ENCODE results near the gene SPG7. TPM values are rescaled to one million over a fixed set of nuclear protein-coding genes. Genes with fewer than 3 reads are reported as not detected.
A peak's percentile ranks its signal among the peaks of the same experiment; 100 is the strongest.

The SPG7 gene
- total RNA-seq, 1 experiment from 2014 or later = 161 TPM

- H3K36me3 ChIP-seq = peaks cover 58% of the 10 kb centered on the region
- no peaks in the 10 kb centered on the region for H3K27me3 ChIP-seq
- peak overlapping the region; percentile 100 for H3K27ac ChIP-seq
- H3K4me3 ChIP-seq = no peak overlapping the region
- no peaks in the 10 kb centered on the region for H3K9me3 ChIP-seq (replicated peaks)
- DNase-seq = no peak
- peaks cover 36% of the 10 kb centered on the region for H3K4me1 ChIP-seq
Measured at GRCh38 chr16:89541792-89542191, 33.6 kb downstream of the SPG7 start.

GRCh38 chr16:89544113-89544512 lies 35.9 kb downstream of the SPG7 start:
- Histone ChIP-seq H3K4me1 (peaks cover 36% of the 10 kb centered on the region), H3K27ac (peak overlapping the region; percentile 100), H3K36me3 (peaks cover 58% of the 10 kb centered on the region), H3K27me3 (no peaks in the 10 kb centered on the region), H3K4me3 (no peak overlapping the region), H3K9me3 (replicated peaks) (no peaks in the 10 kb centered on the region)
- DNase-seq = no peak

GRCh38 chr16:89544713-89545043 lies 36.5 kb downstream of the SPG7 start:
- H3K36me3 ChIP-seq = peaks cover 58% of the 10 kb centered on the region
- peak overlapping the region; percentile 100 for H3K27ac ChIP-seq

DNA sequence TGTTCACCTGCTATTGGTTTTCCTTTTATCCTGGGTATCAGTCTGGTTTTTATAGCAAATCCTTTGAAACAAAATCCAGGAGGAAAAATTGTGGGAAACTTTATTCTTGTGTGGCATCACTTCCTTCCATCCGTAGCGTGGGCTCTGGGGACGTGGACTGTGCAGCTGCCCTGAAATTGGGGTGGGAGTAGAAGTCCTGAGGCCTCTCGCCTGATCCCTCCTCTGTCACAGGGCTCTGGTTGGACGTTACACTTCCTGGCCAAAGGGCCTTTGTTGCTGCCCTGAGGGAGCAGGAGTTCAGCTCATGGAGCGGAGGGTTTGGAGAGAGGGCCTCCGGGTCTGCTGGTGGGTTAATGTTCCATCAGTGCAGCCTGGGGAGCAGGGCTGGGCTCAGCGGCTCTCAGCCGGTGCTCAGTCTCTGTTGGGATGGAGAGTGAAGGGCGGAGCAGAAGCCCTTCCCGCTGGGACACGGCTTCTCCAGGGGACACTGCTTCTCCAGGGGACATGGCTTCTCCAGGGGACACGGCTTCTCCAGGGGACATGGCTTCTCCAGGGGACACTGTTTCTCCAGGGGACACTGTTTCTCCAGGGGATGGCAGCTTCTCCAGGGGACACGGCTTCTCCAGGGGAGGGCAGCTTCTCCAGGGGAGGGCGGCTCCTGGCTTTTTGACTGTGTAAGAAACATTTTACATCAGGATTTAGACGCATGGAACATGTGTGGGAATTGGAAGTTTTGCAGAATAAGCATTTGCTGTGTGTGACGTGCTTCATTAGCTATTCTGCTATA lies 37.0 kb downstream of the SPG7 start:
- Histone ChIP-seq H3K4me1 (peaks cover 36% of the 10 kb centered on the region), H3K27me3 (no peaks in the 10 kb centered on the region), H3K36me3 (peaks cover 63% of the 10 kb centered on the region), H3K4me3 (no peak overlapping the region), H3K27ac (peak overlapping the region; percentile 100), H3K9me3 (replicated peaks) (no peaks in the 10 kb centered on the region)
- DNase-seq = peak in 1 of 2 experiments; percentile 59

More at GRCh38 chr16:89544713-89545043, 36.5 kb downstream of the SPG7 start:
- Histone ChIP-seq H3K4me1 (peaks cover 36% of the 10 kb centered on the region), H3K9me3 (replicated peaks) (no peaks in the 10 kb centered on the region), H3K4me3 (no peak overlapping the region), H3K27me3 (no peaks in the 10 kb centered on the region)
- DNase-seq = no peak

DNA sequence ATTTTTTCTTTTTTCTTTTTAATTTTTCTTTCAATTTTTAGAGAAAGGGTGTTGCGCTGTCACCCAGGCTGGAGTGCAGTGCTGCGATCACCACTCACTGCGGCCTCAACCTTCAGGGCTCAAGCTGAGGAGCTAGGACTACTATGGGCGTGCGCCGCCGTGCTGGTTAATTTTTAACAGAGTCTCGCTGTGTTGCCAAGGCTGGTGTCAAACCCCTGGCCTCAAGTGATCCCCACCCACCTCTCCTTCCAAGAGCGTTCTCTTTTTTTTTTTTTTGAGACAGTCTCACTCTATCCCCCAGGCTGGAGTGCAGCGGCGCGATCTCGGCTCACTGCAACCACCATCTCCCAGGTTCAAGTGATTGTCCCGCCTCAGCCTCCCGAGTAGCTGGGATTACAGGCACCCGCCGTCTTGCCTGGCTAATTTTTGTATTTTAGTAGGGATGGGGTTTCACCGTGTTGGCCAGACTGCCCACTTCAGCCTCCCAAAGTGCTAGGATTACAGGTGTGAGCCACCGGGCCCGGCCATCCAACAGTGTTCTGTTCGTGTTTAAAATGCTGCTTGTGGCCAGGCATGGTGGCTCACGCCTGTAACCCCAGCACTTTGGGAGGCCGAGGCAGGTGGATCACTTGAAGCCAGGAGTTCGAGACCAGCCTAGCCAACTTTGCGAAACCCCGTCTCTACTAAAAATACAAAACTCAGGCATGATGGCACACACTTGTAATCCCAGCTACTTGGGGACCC lies 37.8 kb downstream of the SPG7 start:
- H3K27me3 ChIP-seq = no peaks in the 10 kb centered on the region
- DNase-seq = no peak
- peaks cover 70% of the 10 kb centered on the region for H3K36me3 ChIP-seq
- no peaks in the 10 kb centered on the region for H3K9me3 ChIP-seq (replicated peaks)
- peaks cover 36% of the 10 kb centered on the region for H3K4me1 ChIP-seq
- H3K4me3 ChIP-seq = no peak overlapping the region
- no peak overlapping the region; the same call in 1 of the 2 replicates for H3K27ac ChIP-seq

GRCh38 chr16:89546781-89547180 lies 38.6 kb downstream of the SPG7 start:
- DNase-seq = no peak
- Histone ChIP-seq H3K36me3 (peaks cover 73% of the 10 kb centered on the region), H3K27me3 (no peaks in the 10 kb centered on the region), H3K27ac (no peak overlapping the region), H3K4me3 (no peak overlapping the region), H3K9me3 (replicated peaks) (no peaks in the 10 kb centered on the region), H3K4me1 (peaks cover 29% of the 10 kb centered on the region)

DNA sequence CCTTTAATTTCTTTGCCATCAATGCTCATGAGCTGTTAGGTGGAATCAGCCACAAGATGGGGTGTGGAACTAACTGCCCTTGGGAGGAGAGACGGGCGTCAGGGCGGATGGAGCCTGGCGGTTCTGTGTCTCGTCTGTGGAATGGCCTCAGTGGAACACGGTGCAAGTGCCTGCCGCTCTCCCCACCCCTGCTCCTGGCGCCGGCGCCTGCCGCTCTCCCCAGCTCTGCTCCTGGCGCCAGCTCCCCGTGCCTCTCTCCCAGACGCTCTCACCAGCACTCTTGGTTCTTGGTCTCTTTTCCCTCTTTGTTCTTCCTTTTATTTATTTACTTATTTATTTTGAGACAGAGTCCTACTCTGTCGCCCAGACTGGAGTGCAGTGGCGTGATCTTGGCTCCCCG lies 39.1 kb downstream of the SPG7 start:
- Histone ChIP-seq H3K4me1 (peaks cover 24% of the 10 kb centered on the region), H3K36me3 (peaks cover 78% of the 10 kb centered on the region), H3K27ac (no peak overlapping the region), H3K4me3 (no peak overlapping the region), H3K27me3 (no peaks in the 10 kb centered on the region), H3K9me3 (replicated peaks) (no peaks in the 10 kb centered on the region)
- DNase-seq = no peak

GRCh38 chr16:89547860-89548259 lies 39.7 kb downstream of the SPG7 start:
- Histone ChIP-seq H3K36me3 (peaks cover 83% of the 10 kb centered on the region), H3K9me3 (replicated peaks) (no peaks in the 10 kb centered on the region), H3K4me3 (no peak overlapping the region), H3K27me3 (no peaks in the 10 kb centered on the region), H3K27ac (no peak overlapping the region), H3K4me1 (peaks cover 21% of the 10 kb centered on the region)
- no peak for DNase-seq

DNA sequence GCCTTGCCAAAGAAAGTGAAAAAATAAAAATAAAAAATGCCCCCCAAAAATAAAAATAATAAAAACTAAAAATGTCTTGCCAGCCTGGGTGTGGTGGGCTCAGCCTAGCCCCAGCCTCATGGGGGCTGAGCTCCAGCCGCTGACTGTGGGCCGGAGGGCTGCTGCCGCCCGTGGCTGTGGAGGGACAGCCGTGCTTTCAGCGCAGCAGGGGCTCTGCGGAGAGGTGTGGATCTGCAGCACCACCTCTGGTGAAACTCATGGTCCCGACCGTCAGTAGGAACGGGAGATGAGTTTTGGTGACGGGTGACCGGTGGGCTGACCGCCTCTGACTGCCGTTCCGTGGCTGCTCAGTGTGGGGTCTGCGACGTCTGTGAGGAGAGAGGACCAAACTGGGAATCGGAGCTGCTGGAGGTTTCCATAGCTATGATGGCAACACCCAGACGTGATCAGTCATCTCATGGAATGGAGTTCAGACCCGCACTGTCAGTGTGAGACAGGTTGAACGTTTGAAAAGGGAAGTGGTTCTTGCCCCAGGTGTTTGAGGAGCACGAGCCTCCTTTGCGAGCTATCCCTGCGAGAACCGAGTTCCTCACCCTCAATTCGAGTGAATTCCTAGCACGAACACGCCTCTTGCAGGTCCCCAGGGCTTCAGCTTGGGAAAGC lies 40.3 kb downstream of the SPG7 start:
- H3K27me3 ChIP-seq = no peaks in the 10 kb centered on the region
- H3K36me3 ChIP-seq = peaks cover 89% of the 10 kb centered on the region
- H3K4me3 ChIP-seq = no peak overlapping the region
- H3K9me3 ChIP-seq (replicated peaks) = no peaks in the 10 kb centered on the region
- peak overlapping the region; percentile 6; the same call in 1 of the 2 replicates for H3K27ac ChIP-seq
- DNase-seq = no peak
- peaks cover 17% of the 10 kb centered on the region for H3K4me1 ChIP-seq

DNA sequence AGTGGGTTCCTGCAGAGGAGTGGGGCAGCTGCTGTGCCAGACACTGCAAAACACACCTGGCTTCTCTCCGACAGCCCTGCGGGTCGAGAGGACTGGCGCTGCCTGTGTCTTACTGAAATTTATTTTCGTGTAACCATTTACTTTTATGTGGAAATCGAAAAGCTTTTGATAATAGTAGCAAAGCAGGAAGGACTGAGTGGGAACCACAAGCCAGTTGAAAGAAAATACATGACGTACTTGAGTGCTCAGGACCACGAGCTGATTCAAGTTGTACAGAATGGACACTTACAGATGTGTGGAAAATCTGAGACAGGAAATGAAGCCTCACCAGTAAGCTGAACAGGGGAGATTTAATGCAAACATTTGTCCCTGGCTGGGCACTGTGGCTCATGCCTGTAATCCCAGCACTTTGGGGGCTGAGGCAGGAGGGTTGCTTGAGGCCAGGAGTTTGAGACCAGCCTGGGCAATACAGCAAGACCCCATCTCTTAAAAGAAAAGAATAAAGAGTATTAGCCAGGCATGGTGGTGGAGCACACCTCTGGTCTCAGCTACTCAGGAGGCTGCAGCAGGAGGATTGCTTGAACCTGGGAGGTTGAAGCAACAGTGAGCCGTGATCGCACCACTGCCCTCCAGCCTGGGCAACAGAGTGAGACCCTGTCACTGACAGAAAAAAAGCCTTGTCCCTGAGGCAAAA lies 41.0 kb downstream of the SPG7 start:
- Histone ChIP-seq H3K36me3 (peaks cover 84% of the 10 kb centered on the region), H3K27me3 (no peaks in the 10 kb centered on the region), H3K27ac (peak overlapping the region; percentile 6; the same call in 1 of the 2 replicates), H3K4me1 (peaks cover 10% of the 10 kb centered on the region), H3K9me3 (replicated peaks) (no peaks in the 10 kb centered on the region), H3K4me3 (no peak overlapping the region)
- DNase-seq = no peak

DNA sequence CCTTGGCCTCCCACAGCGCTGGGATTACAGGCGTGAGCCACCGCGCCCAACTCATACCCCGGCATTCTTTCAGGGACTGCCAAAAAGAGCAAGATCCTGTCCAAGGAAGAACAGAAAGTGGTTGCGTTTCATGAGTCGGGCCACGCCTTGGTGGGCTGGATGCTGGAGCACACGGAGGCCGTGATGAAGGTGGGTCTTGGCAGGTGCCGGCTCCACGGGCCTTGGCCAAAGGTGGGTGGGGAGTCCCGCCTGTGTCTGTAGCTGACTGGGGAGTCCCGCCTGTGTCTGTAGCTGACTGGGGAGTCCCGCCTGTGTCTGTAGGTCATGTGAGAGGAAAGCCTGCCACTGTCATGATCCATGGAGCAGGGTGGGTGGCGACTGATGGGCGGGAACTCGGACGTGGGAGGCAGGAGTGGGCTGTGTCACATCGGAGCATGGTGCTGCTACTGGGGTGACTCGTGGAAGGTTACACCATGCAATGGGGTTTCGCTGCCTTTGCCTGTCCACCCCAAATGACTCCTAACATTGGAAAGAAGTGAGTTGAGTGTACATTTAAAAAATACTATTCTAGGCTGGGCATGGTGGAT lies 42.3 kb downstream of the SPG7 start:
- H3K4me1 ChIP-seq = no peaks in the 10 kb centered on the region
- no peak for DNase-seq
- H3K27me3 ChIP-seq = no peaks in the 10 kb centered on the region
- H3K4me3 ChIP-seq = no peak overlapping the region
- H3K9me3 ChIP-seq (replicated peaks) = no peaks in the 10 kb centered on the region
- H3K27ac ChIP-seq = no peak overlapping the region
- H3K36me3 ChIP-seq = peaks cover 81% of the 10 kb centered on the region

GRCh38 chr16:89552329-89552728 lies 44.1 kb downstream of the SPG7 start:
- Histone ChIP-seq H3K27ac (no peak overlapping the region), H3K27me3 (no peaks in the 10 kb centered on the region), H3K4me3 (no peak overlapping the region), H3K36me3 (peaks cover 69% of the 10 kb centered on the region), H3K9me3 (replicated peaks) (no peaks in the 10 kb centered on the region), H3K4me1 (peaks cover 3% of the 10 kb centered on the region; the same call in 1 of the 2 replicates)
- no peak for DNase-seq

GRCh38 chr16:89552913-89553312 lies 44.7 kb downstream of the SPG7 start:
- H3K4me3 ChIP-seq = no peak overlapping the region
- DNase-seq = no peak
- no peaks in the 10 kb centered on the region for H3K27me3 ChIP-seq
- peaks cover 6% of the 10 kb centered on the region; the same call in 1 of the 2 replicates for H3K4me1 ChIP-seq
- H3K36me3 ChIP-seq = peaks cover 63% of the 10 kb centered on the region
- H3K9me3 ChIP-seq (replicated peaks) = no peaks in the 10 kb centered on the region
- H3K27ac ChIP-seq = no peak overlapping the region

- peaks cover 8% of the 10 kb centered on the region for H3K4me1 ChIP-seq
- no peak for DNase-seq
- no peak overlapping the region for H3K4me3 ChIP-seq
- peaks cover 55% of the 10 kb centered on the region for H3K36me3 ChIP-seq
- H3K9me3 ChIP-seq (replicated peaks) = no peaks in the 10 kb centered on the region
- no peaks in the 10 kb centered on the region for H3K27me3 ChIP-seq
- H3K27ac ChIP-seq = no peak overlapping the region
Measured at GRCh38 chr16:89553733-89554132, 45.5 kb downstream of the SPG7 start.

Measured in SJCRH30 (cell line).